HCT116 (cell line): ENCODE measurements around the gene DGKG.

Source experiments
- EZH2 ChIP-seq: fragments of 200-600 bp; sonication (generic); IDR thresholded peaks from 2 replicates; pipeline ENCODE4 v1.6.1; 2017; ENCODE audit warnings: antibody characterized with exemption, mixed run types
- EZH2phosphoT487 ChIP-seq: fragments of 200-600 bp; IDR thresholded peaks from 2 replicates; pipeline ENCODE4 v1.6.1; 2018; ENCODE audit warnings: antibody characterized with exemption, borderline replicate concordance
- SIN3A ChIP-seq: IDR thresholded peaks from 2 replicates; pipeline ENCODE4 v1.6.1; 2012; ENCODE audit warnings: low read depth
- ZFX ChIP-seq: fragments of 450-650 bp; IDR thresholded peaks from 2 replicates; pipeline ENCODE4 v1.6.1; 2017
- TF ChIP-seq, protein P1 (sequence below), 3 experiments: fragments of 200-600 bp in 1 of 3; sonication (generic) in 1 of 3; IDR thresholded peaks in 2 of 3; conservative IDR thresholded peaks in 1 of 3; 2 replicates each; pipeline ENCODE4 v1.5.1; 2012 to 2017; ENCODE audit warnings: low read depth in 2 of 3, low read length in 2 of 3, antibody characterized with exemption in 1 of 3, borderline replicate concordance in 1 of 3, control low read depth in 1 of 3, mild to moderate bottlenecking in 1 of 3, mixed read lengths in 1 of 3, mixed run types in 1 of 3, moderate library complexity in 1 of 3; ENCODE audit not compliant: insufficient read depth in 1 of 3

DNA sequence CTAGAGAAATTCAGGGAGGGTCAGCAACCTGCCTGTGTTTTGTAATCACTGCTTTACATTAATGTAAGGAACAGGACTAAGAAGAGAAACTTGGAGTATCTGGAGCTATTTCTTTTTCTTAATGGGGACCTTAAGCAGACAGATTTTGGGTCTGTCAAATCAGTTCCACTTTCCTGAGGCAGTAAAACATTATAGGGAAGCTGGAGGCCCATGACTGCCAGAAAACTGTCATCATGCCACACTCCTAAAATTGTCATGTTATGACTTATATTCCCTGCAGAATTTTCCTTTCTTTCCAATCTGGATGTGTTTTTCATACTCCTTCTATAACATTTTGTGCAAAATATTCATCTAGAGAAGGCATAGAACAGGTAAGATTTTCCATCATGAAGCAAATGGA is 28.8 kb downstream of the DGKG start:
- TF ChIP-seq SIN3A (no peak), ZFX (no peak), EZH2 (no peak), EZH2phosphoT487 (no peak)
- TF ChIP-seq, protein P1, sequence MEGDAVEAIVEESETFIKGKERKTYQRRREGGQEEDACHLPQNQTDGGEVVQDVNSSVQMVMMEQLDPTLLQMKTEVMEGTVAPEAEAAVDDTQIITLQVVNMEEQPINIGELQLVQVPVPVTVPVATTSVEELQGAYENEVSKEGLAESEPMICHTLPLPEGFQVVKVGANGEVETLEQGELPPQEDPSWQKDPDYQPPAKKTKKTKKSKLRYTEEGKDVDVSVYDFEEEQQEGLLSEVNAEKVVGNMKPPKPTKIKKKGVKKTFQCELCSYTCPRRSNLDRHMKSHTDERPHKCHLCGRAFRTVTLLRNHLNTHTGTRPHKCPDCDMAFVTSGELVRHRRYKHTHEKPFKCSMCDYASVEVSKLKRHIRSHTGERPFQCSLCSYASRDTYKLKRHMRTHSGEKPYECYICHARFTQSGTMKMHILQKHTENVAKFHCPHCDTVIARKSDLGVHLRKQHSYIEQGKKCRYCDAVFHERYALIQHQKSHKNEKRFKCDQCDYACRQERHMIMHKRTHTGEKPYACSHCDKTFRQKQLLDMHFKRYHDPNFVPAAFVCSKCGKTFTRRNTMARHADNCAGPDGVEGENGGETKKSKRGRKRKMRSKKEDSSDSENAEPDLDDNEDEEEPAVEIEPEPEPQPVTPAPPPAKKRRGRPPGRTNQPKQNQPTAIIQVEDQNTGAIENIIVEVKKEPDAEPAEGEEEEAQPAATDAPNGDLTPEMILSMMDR (IDR thresholded peaks at IDR 0.05 in 2 of 3, conservative IDR thresholded peaks at IDR 0.05 in 1 of 3; ENCODE audit: borderline replicate concordance in 1 of 3, insufficient read depth in 1 of 3, low read depth in 2 of 3, low read length in 2 of 3) = no peak
